Measurements from ENCODE around the gene GRAMD2B. TPM values are rescaled to one million over a fixed set of nuclear protein-coding genes. Genes with fewer than 3 reads are reported as not detected.
"Not testable (repeated sequence)": the region's sequence is repeated elsewhere in the genome, so short reads cannot be mapped to it uniquely, and the experiment has no call there.

Gene GRAMD2B, protein sequence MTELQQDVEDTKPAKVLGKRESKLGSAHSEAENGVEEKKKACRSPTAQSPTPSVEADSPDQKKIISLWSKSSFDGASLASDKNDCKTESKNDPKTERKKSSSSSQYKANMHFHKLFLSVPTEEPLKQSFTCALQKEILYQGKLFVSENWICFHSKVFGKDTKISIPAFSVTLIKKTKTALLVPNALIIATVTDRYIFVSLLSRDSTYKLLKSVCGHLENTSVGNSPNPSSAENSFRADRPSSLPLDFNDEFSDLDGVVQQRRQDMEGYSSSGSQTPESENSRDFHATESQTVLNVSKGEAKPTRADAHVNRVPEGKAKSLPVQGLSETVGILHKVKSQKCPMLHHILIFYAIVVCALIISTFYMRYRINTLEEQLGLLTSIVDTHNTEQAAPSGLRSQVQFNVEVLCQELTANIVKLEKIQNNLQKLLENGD
- total RNA-seq, result 7.1 and 7.9 TPM in 2 replicates
- long read RNA-seq, partial matches to known transcripts, result 0 of 2 reads
- long read RNA-seq, other reads (novel, unspliced or antisense), result 2 of 2 reads

DNA sequence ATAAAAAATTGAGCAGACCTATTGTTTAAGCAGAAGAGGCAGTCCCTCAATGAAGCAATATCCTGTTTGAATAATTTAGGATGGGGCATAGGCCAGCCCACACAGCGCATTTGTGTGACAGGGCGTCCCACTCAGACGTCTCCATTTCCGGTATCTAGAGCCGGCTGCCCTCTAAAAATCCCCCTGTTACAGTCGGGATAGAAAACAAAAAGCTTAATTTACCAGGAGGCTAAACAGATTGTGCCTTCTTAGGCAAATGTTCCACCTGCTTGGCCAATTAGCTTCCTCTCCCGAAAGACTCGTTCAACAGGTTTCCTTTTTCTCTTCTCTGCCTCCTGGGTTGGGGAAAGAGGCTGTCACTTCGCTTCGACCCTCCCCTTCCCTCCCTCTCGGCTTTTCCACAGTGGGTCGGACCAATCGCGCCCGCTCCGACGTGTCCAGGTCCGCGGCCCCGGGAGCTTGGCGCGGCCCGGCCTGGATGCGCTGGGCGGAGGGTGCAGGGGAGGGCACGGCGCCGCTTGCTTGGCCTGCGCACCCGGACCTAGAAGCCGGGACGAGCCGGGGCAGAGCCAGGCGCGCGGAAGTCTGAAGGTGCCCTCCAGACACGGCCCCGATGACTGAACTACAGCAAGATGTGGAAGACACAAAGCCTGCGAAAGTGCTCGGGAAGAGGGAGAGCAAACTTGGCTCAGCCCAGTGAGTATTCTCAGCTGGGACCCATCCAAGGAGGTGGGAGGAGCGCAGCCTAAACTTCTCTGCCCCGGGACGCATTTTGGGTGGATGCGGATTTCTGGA, at the start of gene GRAMD2B:
Gene GRAMD2B, plus strand, starts transcription at position 416 of the 795 bp plus-strand sequence. Its CDS starts 198 bp downstream, at position 614.
- TF ChIP-seq, protein P1, sequence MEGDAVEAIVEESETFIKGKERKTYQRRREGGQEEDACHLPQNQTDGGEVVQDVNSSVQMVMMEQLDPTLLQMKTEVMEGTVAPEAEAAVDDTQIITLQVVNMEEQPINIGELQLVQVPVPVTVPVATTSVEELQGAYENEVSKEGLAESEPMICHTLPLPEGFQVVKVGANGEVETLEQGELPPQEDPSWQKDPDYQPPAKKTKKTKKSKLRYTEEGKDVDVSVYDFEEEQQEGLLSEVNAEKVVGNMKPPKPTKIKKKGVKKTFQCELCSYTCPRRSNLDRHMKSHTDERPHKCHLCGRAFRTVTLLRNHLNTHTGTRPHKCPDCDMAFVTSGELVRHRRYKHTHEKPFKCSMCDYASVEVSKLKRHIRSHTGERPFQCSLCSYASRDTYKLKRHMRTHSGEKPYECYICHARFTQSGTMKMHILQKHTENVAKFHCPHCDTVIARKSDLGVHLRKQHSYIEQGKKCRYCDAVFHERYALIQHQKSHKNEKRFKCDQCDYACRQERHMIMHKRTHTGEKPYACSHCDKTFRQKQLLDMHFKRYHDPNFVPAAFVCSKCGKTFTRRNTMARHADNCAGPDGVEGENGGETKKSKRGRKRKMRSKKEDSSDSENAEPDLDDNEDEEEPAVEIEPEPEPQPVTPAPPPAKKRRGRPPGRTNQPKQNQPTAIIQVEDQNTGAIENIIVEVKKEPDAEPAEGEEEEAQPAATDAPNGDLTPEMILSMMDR (conservative IDR thresholded peaks at IDR 0.05), result no peak
- Mint-ChIP-seq H3K27me3 (ENCODE audit: low read depth) (no peaks in the 10 kb centered on the region), H3K4me3 (peak within 1 kb of the TSS; percentile 90), H3K36me3 (ENCODE audit: low read depth) (no peaks in the 10 kb centered on the region), H3K27ac (ENCODE audit: unreplicated experiment) (peak within 1 kb of the TSS; percentile 72), H3K4me1 (peaks cover 20% of the 10 kb centered on the region), H3K9me3 (no peaks in the 10 kb centered on the region)
- peak; percentile 61 for DNase-seq (ENCODE audit: low read depth, low spot score)

DNA sequence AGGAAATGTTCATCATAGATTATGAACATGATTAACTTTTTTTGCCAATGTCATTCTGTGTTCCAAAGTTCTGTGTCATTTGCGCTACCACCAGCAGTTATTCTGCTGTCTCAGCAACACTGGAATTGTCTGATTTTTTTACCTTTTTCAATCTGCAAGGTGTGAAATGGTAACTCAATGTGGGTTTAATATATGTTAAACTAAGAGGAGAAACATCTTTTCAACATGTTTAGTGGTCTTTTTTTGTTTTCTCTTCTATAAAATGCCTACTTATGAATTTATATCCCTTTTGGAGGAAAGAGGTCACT, 49.1 kb upstream of the GRAMD2B start:
- Mint-ChIP-seq H3K36me3 (ENCODE audit: low read depth) (no peaks in the 10 kb centered on the region), H3K27me3 (ENCODE audit: low read depth) (no peaks in the 10 kb centered on the region), H3K9me3 (no peaks in the 10 kb centered on the region), H3K4me1 (peaks cover 18% of the 10 kb centered on the region), H3K4me3 (no peak overlapping the region), H3K27ac (ENCODE audit: unreplicated experiment) (no peak overlapping the region)
- no peak for DNase-seq (ENCODE audit: low read depth, low spot score)
- TF ChIP-seq, protein P1 (conservative IDR thresholded peaks at IDR 0.05), result no peak

DNA sequence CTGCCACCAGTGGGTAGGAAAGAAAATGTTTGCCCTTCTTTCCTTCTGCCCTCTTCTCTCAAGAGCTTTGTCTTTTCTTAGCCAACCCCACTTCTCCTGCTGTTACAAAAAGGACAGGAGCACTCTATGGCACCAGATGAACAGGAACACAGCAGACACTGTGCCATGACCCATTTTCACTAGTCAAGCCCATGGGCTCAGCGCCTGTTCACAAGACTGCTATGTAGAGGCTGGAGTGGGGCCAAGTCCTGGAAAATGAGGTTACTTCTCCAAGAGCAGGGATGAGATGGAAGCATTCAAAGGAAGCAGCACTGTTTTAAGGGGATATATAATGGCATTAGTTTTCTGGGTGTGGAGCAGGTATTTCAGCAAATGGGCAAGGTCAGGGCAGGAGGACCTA, 46.8 kb upstream of the GRAMD2B start:
- H3K9me3 Mint-ChIP-seq, result peaks cover 11% of the 10 kb centered on the region
- TF ChIP-seq, protein P1 (conservative IDR thresholded peaks at IDR 0.05), result no peak
- H3K27me3 Mint-ChIP-seq (ENCODE audit: low read depth), result no peaks in the 10 kb centered on the region
- H3K36me3 Mint-ChIP-seq (ENCODE audit: low read depth), result peaks cover 7% of the 10 kb centered on the region
- DNase-seq (ENCODE audit: low read depth, low spot score), result no peak
- H3K27ac Mint-ChIP-seq (ENCODE audit: unreplicated experiment), result no peak overlapping the region
- H3K4me3 Mint-ChIP-seq, result no peak overlapping the region
- H3K4me1 Mint-ChIP-seq, result no peaks in the 10 kb centered on the region

DNA sequence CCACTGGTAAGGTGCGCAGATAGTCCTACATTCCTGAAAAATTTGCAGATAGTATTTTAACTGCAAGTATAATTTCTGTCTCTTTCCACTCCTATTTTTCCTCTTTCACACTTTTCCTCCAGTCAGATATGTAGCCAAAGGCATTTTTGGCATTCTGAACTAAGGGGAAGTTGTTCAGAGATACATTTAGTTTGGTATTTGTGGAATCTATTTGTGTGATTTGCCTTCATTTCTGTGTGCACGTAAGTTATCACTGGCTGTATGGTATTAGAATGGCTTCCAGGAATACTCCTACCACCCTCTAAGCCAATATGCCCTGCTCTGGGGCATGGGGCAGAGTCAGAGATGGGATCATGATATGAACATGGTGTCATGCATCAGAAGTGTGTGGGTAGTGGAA, 45.8 kb upstream of the GRAMD2B start:
- no peak for DNase-seq (ENCODE audit: low read depth, low spot score)
- H3K4me1 Mint-ChIP-seq, result no peaks in the 10 kb centered on the region
- TF ChIP-seq, protein P1 (conservative IDR thresholded peaks at IDR 0.05), result no peak
- peaks cover 15% of the 10 kb centered on the region for H3K9me3 Mint-ChIP-seq
- peak overlapping the region; percentile 36 for H3K27ac Mint-ChIP-seq (ENCODE audit: unreplicated experiment)
- no peaks in the 10 kb centered on the region for H3K27me3 Mint-ChIP-seq (ENCODE audit: low read depth)
- H3K4me3 Mint-ChIP-seq, result no peak overlapping the region
- peaks cover 13% of the 10 kb centered on the region for H3K36me3 Mint-ChIP-seq (ENCODE audit: low read depth)

DNA sequence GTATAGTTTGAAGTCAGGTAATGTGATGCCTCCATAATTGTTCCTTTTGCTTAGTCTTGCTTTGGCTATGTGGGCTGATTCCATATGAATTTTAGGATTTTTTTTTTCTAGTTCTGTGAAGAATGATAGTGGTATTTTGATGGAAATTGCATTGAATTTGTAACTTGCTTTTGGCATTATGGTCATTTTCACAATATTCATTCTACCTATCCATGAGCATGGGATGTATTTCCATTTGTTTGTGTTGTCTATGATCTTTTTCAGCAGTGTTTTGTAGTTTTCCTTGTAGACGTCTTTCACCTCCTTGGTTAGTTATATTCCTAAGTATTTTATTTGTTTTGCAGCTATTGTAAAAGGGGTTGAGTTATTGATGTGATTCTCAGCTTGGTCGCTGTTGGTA, 42.9 kb upstream of the GRAMD2B start:
- H3K4me3 Mint-ChIP-seq; H3K27me3 Mint-ChIP-seq (ENCODE audit: low read depth); H3K27ac Mint-ChIP-seq (ENCODE audit: unreplicated experiment); DNase-seq (ENCODE audit: low read depth, low spot score); H3K4me1 Mint-ChIP-seq: not testable (repeated sequence)
- Mint-ChIP-seq H3K36me3 (ENCODE audit: low read depth) (peaks cover 13% of the 10 kb centered on the region), H3K9me3 (peaks cover 19% of the 10 kb centered on the region)

Data from neural crest cell (in vitro differentiated cells).